Esophagus squamous epithelium (tissue), 4 donors: ENCODE measurements around the gene WDR33.

Source experiments
- CTCF ChIP-seq, 6 experiments: fragments of 450-650 bp in 4 of 6; fragments of 200-600 bp in 2 of 6; sonication (generic) in 2 of 6; IDR thresholded peaks; one replicate each; pipeline ENCODE4 v1.5.1; 2016 to 2019; ENCODE audit warnings: antibody characterized with exemption in 6 of 6, mild to moderate bottlenecking in 4 of 6, moderate library complexity in 4 of 6
- POLR2A ChIP-seq, 4 donors: fragments of 450-650 bp; IDR thresholded peaks; one replicate each; pipeline ENCODE4 v1.6.1; 2017; ENCODE audit warnings: antibody characterized with exemption in 4 of 4, mild to moderate bottlenecking in 4 of 4, moderate library complexity in 3 of 4

DNA sequence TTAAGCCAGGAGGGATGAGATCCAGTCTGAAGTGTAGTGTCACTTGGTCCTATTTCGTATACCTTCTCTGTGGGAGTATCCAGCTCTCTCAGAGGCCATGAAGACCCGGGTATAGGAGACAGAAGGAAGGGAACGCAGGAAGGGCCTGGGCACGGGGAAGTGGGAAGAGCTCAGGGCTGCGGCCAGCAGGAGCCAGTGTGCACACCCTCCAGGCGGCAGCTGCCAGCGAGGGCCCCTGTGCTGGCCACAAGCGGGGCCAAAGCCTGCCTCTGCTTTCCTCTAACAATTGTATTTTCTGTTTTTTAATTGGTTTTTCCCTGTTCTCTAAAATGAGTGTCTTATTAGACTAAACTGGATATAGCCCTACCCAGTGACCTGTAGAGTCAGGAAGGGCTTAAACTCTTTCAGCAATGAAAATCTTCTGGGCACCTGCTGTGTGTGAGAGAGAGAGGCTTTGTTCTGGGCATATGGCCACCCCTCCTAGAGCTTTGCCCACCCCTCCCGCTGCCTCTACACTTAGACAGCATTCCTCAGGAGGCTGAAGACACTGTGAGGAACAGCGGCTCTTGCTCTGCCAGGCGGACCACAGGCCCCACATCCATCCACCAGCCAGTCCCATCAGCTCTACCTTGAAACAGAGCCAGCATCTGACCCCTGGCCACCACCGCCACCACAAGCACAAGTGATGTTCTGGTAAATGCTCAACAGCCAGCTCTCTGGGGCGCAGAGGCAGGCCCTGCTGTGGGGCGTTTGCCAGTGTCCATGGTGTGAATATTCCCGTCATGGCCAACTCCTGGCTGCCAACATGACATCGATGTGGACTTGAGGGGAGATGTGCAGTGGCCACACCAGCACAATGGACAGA lies 155.5 kb downstream of the WDR33 start:
- TF ChIP-seq CTCF (IDR thresholded peaks at IDR 0.05) (no peak), POLR2A (IDR thresholded peaks at IDR 0.05) (no peak)
